ENCODE results near the gene ARVCF. TPM values are rescaled to one million over a fixed set of nuclear protein-coding genes. Genes with fewer than 3 reads are reported as not detected.

ARVCF gene
- total RNA-seq, 1 donor = 27.1 TPM

DNA sequence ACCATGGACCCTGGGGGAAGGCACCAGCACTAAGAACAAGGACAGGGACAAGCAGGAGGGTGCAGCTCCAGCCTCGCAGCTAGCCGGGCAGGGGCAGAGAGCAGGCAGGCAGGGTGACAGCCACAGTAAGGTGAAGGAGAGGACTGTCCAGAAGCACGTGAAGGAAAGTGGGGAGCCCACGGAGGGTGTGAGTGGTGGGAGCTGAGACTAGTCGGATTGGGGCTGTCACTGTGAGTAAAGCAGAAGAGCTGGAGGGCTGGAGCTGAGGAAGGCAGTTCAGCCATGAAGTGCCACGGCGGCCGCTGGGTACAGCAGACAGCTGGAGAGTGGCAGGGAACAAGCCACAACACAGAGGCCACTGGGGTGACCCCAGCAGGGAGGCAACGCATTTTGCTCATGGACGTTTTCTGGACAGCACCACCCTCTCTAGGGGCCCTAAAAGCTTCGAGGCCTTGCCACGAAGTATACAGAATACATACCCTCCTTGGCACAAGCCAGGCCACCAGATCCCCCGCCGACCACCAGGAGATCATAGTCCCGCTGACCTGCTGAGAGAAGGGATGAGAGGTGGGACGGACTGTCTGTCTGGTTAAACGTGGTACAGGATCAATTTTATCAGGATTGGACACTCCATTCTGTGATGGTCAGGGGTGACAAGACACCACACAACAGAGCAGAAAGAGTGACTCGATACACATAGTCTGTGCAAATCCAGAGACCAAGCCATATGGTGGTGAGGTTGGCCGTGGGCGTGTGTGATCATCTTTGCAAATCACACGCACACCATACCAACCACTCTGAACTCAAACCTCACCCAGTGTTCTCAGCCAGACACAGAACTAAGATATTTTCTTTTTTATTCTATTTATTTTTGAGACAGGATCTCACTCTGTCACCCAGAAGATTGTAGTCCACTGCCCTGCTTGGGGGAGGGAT is 85.8 kb downstream of the ARVCF start:
- Histone ChIP-seq H3K79me2 (ENCODE audit: insufficient read depth, low read length) (no peaks in the 10 kb centered on the region), H4K20me1 (ENCODE audit: insufficient read depth, low read length) (no peaks in the 10 kb centered on the region), H3K36me3 (ENCODE audit: insufficient read depth, low read length) (no peaks in the 10 kb centered on the region), H3K27ac (ENCODE audit: low read depth, low read length) (no peak overlapping the region), H3K4me2 (ENCODE audit: insufficient read depth, low read length) (no peak overlapping the region), H3K9me3 (ENCODE audit: low read depth, low read length) (no peaks in the 10 kb centered on the region), H3K4me3 (ENCODE audit: insufficient read depth, low read length) (no peak overlapping the region), H3K4me1 (ENCODE audit: insufficient read depth, low read length) (no peaks in the 10 kb centered on the region), H2AFZ (ENCODE audit: low read length) (no peak overlapping the region), H3K27me3 (ENCODE audit: insufficient read depth, low read length) (no peaks in the 10 kb centered on the region)
- DNase-seq (ENCODE audit: insufficient read length, low spot score, missing footprints) = peak; percentile 32
- TF ChIP-seq, protein P1, sequence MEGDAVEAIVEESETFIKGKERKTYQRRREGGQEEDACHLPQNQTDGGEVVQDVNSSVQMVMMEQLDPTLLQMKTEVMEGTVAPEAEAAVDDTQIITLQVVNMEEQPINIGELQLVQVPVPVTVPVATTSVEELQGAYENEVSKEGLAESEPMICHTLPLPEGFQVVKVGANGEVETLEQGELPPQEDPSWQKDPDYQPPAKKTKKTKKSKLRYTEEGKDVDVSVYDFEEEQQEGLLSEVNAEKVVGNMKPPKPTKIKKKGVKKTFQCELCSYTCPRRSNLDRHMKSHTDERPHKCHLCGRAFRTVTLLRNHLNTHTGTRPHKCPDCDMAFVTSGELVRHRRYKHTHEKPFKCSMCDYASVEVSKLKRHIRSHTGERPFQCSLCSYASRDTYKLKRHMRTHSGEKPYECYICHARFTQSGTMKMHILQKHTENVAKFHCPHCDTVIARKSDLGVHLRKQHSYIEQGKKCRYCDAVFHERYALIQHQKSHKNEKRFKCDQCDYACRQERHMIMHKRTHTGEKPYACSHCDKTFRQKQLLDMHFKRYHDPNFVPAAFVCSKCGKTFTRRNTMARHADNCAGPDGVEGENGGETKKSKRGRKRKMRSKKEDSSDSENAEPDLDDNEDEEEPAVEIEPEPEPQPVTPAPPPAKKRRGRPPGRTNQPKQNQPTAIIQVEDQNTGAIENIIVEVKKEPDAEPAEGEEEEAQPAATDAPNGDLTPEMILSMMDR (IDR thresholded peaks at IDR 0.05; ENCODE audit: extremely low read depth, low read depth, low read length) = no peak

DNA sequence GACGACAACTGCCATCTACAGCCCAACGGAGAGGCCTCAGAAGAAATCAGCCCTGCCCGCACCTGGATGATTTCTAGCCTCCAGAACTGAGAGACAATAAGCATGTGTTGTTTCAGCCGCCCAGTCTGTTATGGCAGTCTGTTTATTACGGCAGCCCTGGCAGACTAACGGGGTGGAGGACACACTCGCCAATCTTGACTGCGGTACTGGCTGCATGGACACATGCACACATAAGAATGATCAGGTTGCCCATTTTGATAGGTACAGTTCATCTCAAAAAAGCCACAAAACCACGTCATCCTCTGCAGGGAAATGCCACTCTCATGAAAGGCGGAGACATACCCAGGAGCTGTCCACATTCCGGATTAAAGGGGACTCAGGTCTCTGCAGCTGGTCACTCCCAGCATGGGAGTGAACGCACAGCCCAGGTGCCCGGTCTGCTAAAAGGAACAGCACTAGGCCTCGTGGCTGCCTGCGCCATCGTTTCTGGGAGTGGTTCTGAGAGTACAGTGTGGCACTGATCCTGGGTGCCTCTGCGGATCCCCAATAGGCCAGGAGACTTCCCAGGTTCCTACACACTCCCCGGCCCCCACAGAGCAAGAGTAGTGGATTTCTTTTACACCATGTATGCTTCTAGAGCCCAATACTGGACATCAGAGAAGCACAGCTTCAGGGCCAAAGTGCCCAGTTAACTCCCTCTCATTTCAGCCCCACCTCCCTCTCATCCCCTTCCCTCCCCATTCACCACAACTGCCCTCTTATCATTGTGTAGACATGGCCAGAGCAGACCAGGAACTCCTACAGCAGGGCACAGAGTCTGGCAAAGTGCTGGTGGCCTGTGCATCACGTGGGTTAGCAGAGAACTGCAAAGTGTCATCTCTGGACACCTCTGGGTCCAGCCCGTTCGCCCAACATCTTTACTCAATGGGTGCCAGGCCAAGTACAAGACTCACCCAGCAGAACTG is 86.8 kb downstream of the ARVCF start:
- no peaks in the 10 kb centered on the region for H3K36me3 ChIP-seq (ENCODE audit: insufficient read depth, low read length)
- no peaks in the 10 kb centered on the region for H3K27me3 ChIP-seq (ENCODE audit: insufficient read depth, low read length)
- no peak overlapping the region for H3K27ac ChIP-seq (ENCODE audit: low read depth, low read length)
- DNase-seq (ENCODE audit: insufficient read length, low spot score, missing footprints) = no peak
- no peak overlapping the region for H3K4me3 ChIP-seq (ENCODE audit: insufficient read depth, low read length)
- H3K9me3 ChIP-seq (ENCODE audit: low read depth, low read length) = no peaks in the 10 kb centered on the region
- no peak overlapping the region for H3K4me2 ChIP-seq (ENCODE audit: insufficient read depth, low read length)
- H4K20me1 ChIP-seq (ENCODE audit: insufficient read depth, low read length) = no peaks in the 10 kb centered on the region
- TF ChIP-seq, protein P1 (IDR thresholded peaks at IDR 0.05; ENCODE audit: extremely low read depth, low read depth, low read length) = no peak
- H3K4me1 ChIP-seq (ENCODE audit: insufficient read depth, low read length) = no peaks in the 10 kb centered on the region
- no peaks in the 10 kb centered on the region for H3K79me2 ChIP-seq (ENCODE audit: insufficient read depth, low read length)
- H2AFZ ChIP-seq (ENCODE audit: low read length) = no peak overlapping the region

DNA sequence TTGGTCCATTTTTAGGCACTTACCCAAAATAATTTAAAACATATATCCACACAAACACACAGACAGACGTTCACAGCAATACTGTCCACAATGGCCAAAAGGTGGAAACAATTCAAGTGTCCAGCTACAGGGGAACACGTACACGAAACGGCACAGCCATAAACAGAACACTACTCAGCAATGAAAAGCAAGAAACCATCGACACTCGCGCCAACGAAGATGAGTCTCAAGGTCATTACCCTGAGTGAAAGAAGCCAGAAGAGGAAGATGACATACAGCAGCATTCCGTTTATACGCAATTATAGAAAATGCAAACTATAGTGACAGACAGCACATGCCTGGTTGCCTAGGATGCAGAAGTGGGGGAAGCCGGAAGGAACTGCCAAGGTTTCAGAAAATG is 88.4 kb downstream of the ARVCF start:
- Histone ChIP-seq H3K79me2 (ENCODE audit: insufficient read depth, low read length) (no peaks in the 10 kb centered on the region), H3K9me3 (ENCODE audit: low read depth, low read length) (no peaks in the 10 kb centered on the region), H3K36me3 (ENCODE audit: insufficient read depth, low read length) (no peaks in the 10 kb centered on the region), H3K27ac (ENCODE audit: low read depth, low read length) (no peak overlapping the region), H2AFZ (ENCODE audit: low read length) (no peak overlapping the region), H4K20me1 (ENCODE audit: insufficient read depth, low read length) (peaks cover 4% of the 10 kb centered on the region), H3K4me1 (ENCODE audit: insufficient read depth, low read length) (no peaks in the 10 kb centered on the region), H3K27me3 (ENCODE audit: insufficient read depth, low read length) (no peaks in the 10 kb centered on the region), H3K4me2 (ENCODE audit: insufficient read depth, low read length) (no peak overlapping the region), H3K4me3 (ENCODE audit: insufficient read depth, low read length) (no peak overlapping the region)
- DNase-seq (ENCODE audit: insufficient read length, low spot score, missing footprints) = no peak
- TF ChIP-seq, protein P1 (IDR thresholded peaks at IDR 0.05; ENCODE audit: extremely low read depth, low read depth, low read length) = no peak
